Ovary (tissue), 3 donors: ENCODE data around the gene XPNPEP2.

Source experiments
- CTCF ChIP-seq, 3 donors: fragments of 450-650 bp in 2 of 3; fragments of 200-600 bp in 1 of 3; IDR thresholded peaks; one replicate each; pipeline versions ENCODE4 v1.5.1 to v1.8.0; 2016 to 2022; ENCODE audit warnings: antibody characterized with exemption in 3 of 3, mild to moderate bottlenecking in 1 of 3
- EP300 ChIP-seq: sonication (generic); formaldehyde crosslinking; IDR thresholded peaks from one replicate; pipeline ENCODE4 v1.6.1; 2017; ENCODE audit warnings: antibody characterized with exemption
- donor health status: DM: no; HTN: no; CAD: no.

GRCh38 chrX:129748305-129748704, 9.5 kb downstream of the XPNPEP2 start:
- TF ChIP-seq CTCF (IDR thresholded peaks at IDR 0.05) (no peak), EP300 (no peak)
